Measurements from ENCODE around the gene HECW1.

HECW1 gene

DNA sequence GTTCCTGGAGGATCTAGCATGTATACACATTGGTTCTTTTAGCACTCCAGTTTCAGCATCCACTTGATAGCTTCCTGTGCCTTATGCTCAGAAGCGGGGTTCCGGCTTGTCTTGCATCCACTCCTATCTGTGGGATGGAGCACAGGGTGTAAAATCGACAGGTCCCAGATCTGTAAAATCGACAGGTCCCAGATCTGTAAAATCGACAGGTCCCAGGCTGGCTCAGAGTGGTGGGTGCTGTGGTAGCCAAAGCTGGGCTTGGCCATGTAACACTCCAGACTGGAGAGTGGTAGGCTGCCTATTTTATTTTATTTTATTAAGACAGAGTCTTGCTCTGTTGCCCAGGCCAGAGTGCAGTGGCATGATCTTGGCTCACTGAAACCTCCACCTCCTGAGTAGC, 30.3 kb downstream of the HECW1 start:
- H3K4me3 ChIP-seq (ENCODE audit: low read length, poor library complexity, severe bottlenecking) = no peak overlapping the region
- no peaks in the 10 kb centered on the region for H3K36me3 ChIP-seq (ENCODE audit: insufficient read depth, low read length)
- H2AFZ ChIP-seq (ENCODE audit: low read length) = no peak overlapping the region
- TF ChIP-seq, protein P1, sequence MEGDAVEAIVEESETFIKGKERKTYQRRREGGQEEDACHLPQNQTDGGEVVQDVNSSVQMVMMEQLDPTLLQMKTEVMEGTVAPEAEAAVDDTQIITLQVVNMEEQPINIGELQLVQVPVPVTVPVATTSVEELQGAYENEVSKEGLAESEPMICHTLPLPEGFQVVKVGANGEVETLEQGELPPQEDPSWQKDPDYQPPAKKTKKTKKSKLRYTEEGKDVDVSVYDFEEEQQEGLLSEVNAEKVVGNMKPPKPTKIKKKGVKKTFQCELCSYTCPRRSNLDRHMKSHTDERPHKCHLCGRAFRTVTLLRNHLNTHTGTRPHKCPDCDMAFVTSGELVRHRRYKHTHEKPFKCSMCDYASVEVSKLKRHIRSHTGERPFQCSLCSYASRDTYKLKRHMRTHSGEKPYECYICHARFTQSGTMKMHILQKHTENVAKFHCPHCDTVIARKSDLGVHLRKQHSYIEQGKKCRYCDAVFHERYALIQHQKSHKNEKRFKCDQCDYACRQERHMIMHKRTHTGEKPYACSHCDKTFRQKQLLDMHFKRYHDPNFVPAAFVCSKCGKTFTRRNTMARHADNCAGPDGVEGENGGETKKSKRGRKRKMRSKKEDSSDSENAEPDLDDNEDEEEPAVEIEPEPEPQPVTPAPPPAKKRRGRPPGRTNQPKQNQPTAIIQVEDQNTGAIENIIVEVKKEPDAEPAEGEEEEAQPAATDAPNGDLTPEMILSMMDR (conservative IDR thresholded peaks at IDR 0.05; ENCODE audit: low read length) = no peak
- H3K4me1 ChIP-seq (ENCODE audit: insufficient read depth, low read length, poor library complexity, severe bottlenecking) = no peaks in the 10 kb centered on the region
- no peaks in the 10 kb centered on the region for H3K27me3 ChIP-seq (ENCODE audit: insufficient read depth, low read length, poor library complexity, severe bottlenecking)
- no peaks in the 10 kb centered on the region for H3K9me2 ChIP-seq (replicated peaks; ENCODE audit: low read depth, low read length)
- H3F3A ChIP-seq (ENCODE audit: low read depth) = no peaks in the 10 kb centered on the region
- H4K20me1 ChIP-seq (ENCODE audit: insufficient read depth, low read length, poor library complexity, severe bottlenecking) = no peaks in the 10 kb centered on the region
- H3K9me3 ChIP-seq (ENCODE audit: insufficient read depth, low read depth, low read length) = no peaks in the 10 kb centered on the region
- H3K79me2 ChIP-seq (ENCODE audit: insufficient read depth, low read length) = no peaks in the 10 kb centered on the region
- H3K4me2 ChIP-seq (ENCODE audit: low read depth, low read length, poor library complexity, severe bottlenecking) = no peak overlapping the region
- no peak overlapping the region for H3K9ac ChIP-seq (ENCODE audit: low read depth, low read length, poor library complexity, severe bottlenecking)

DNA sequence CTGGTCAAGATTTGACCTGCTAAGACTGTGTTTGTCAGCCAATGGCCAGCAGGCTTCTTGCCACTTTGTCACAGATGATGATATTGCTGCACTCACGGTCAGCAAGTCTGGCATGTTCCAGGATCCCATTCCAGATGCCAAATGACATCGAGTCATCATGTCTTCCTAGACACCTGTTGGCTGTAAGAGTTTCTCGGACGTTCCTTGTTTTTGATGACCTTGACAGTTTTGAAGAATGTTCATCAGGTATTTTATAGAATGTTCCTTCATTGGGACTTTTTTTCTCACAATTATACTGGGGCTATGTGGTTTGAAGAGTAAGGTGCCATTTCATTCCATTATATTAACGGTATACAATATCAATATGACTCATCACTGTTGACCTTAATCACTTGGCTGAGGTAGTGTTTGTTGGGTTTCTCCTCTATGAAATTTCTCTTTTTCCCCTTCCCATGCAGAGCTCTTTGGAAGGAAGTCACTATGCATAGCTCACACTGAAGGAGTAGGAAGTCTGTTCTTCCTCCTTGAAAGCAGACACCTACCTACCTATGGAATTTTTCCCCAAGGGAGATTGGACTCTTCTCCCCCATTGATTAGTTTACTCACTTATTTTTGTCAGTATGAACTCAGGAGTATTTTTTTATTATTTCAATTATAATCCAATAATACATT, 31.6 kb downstream of the HECW1 start:
- Histone ChIP-seq H3K79me2 (ENCODE audit: insufficient read depth, low read length) (no peaks in the 10 kb centered on the region), H3K9ac (ENCODE audit: low read depth, low read length, poor library complexity, severe bottlenecking) (no peak overlapping the region), H2AFZ (ENCODE audit: low read length) (no peak overlapping the region), H3K9me2 (replicated peaks; ENCODE audit: low read depth, low read length) (no peaks in the 10 kb centered on the region), H3K9me3 (ENCODE audit: insufficient read depth, low read depth, low read length) (no peaks in the 10 kb centered on the region), H3F3A (ENCODE audit: low read depth) (no peaks in the 10 kb centered on the region), H4K20me1 (ENCODE audit: insufficient read depth, low read length, poor library complexity, severe bottlenecking) (no peaks in the 10 kb centered on the region), H3K4me1 (ENCODE audit: insufficient read depth, low read length, poor library complexity, severe bottlenecking) (no peaks in the 10 kb centered on the region), H3K27me3 (ENCODE audit: insufficient read depth, low read length, poor library complexity, severe bottlenecking) (no peaks in the 10 kb centered on the region), H3K4me2 (ENCODE audit: low read depth, low read length, poor library complexity, severe bottlenecking) (no peak overlapping the region), H3K4me3 (ENCODE audit: low read length, poor library complexity, severe bottlenecking) (no peak overlapping the region), H3K36me3 (ENCODE audit: insufficient read depth, low read length) (no peaks in the 10 kb centered on the region)
- TF ChIP-seq, protein P1 (conservative IDR thresholded peaks at IDR 0.05; ENCODE audit: low read length) = no peak
- no peak for TF ChIP-seq EZH2phosphoT487 (IDR thresholded peaks at IDR 0.05; ENCODE audit: borderline replicate concordance)

DNA sequence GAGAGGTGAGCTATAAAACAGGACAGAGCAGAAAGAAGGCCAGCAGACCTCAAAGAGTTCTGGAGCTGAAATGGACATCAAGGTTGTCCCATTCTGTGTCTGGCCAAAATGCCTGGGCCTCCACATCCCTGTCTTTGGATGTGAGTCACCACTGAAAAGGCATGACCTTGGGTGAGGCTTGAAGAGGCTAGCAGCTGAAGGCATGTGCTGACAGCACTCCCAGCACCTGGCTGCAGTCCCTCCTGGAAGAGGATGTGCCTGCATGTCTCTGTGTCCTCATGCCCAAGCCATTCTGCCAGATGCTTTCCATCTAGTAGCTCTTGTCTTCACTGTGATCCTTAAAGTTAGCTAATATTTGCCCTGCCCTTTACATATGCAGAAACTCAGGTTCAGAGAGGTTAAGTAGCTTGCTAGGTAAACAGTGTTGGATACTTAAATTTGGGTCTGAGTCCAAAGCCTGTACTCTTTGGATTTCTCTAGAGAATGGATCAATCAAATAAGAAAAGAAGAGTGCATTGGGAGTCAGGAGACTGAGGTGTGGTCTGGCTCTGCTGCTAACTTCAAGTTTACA, 35.8 kb downstream of the HECW1 start:
- Histone ChIP-seq H3K4me3 (ENCODE audit: low read length, poor library complexity, severe bottlenecking) (no peak overlapping the region), H3K9ac (ENCODE audit: low read depth, low read length, poor library complexity, severe bottlenecking) (no peak overlapping the region), H3K9me2 (replicated peaks; ENCODE audit: low read depth, low read length) (no peaks in the 10 kb centered on the region), H4K20me1 (ENCODE audit: insufficient read depth, low read length, poor library complexity, severe bottlenecking) (no peaks in the 10 kb centered on the region), H3K79me2 (ENCODE audit: insufficient read depth, low read length) (no peaks in the 10 kb centered on the region), H3K36me3 (ENCODE audit: insufficient read depth, low read length) (no peaks in the 10 kb centered on the region), H3K4me2 (ENCODE audit: low read depth, low read length, poor library complexity, severe bottlenecking) (no peak overlapping the region), H2AFZ (ENCODE audit: low read length) (no peak overlapping the region), H3K27me3 (ENCODE audit: insufficient read depth, low read length, poor library complexity, severe bottlenecking) (no peaks in the 10 kb centered on the region), H3K9me3 (ENCODE audit: insufficient read depth, low read depth, low read length) (no peaks in the 10 kb centered on the region), H3K4me1 (ENCODE audit: insufficient read depth, low read length, poor library complexity, severe bottlenecking) (no peaks in the 10 kb centered on the region), H3F3A (ENCODE audit: low read depth) (no peaks in the 10 kb centered on the region)
- TF ChIP-seq, protein P1 (conservative IDR thresholded peaks at IDR 0.05; ENCODE audit: low read length) = no peak
- TF ChIP-seq EZH2phosphoT487 (IDR thresholded peaks at IDR 0.05; ENCODE audit: borderline replicate concordance) = no peak
